Activated CD8-positive, alpha-beta T cell treated with anti-CD3 and anti-CD28 coated beads, Interleukin-2, amount 10 ng/mL, durations not matched to agents 7 days and 5 days (primary cell): ENCODE measurements around the gene DYNC2H1. TPM values are rescaled to one million over a fixed set of nuclear protein-coding genes. Genes with fewer than 3 reads are reported as not detected.
A peak's percentile ranks its signal among the peaks of the same experiment; 100 is the strongest.

Experiments used
- ATAC-seq: fragments of 150-1000 bp; cut with Tn5 transposase; one replicate; pipeline ENCODE4 v1.10.0; 2021; ENCODE audit warnings: moderate library complexity
- CTCF ChIA-PET: fragments of 350-600 bp; sonication (Branson Sonifier 250); formaldehyde crosslinking; loops from one replicate; lab custom pipeline; 2021; ENCODE audit warnings: antibody characterized with exemption; lab: Charles Lee
- POLR2A ChIA-PET: fragments of 350-600 bp; sonication (Branson Sonifier 250); formaldehyde crosslinking; loops from one replicate; lab custom pipeline; 2021; ENCODE audit warnings: antibody characterized with exemption; lab: Charles Lee
- DNase-seq: peaks from one replicate; pipeline ENCODE4 v3.0.0-alpha.2; 2020
- H3K27ac Mint-ChIP-seq: one replicate; pipeline ENCODE4 v1.8.0; 2021; ENCODE audit warnings: mild to moderate bottlenecking, mixed read lengths
- H3K27me3 Mint-ChIP-seq: one replicate; pipeline ENCODE4 v1.8.0; 2021; ENCODE audit warnings: low read depth, mixed read lengths
- H3K36me3 Mint-ChIP-seq: one replicate; pipeline ENCODE4 v1.8.0; 2021; ENCODE audit warnings: low read depth, mixed read lengths
- H3K4me1 Mint-ChIP-seq: one replicate; pipeline ENCODE4 v1.8.0; 2021; ENCODE audit warnings: low read depth, mixed read lengths
- H3K4me3 Mint-ChIP-seq: one replicate; pipeline ENCODE4 v1.8.0; 2021; ENCODE audit warnings: mild to moderate bottlenecking, mixed read lengths
- H3K9me3 Mint-ChIP-seq: one replicate; pipeline ENCODE4 v1.8.0; 2022; ENCODE audit warnings: mixed read lengths; ENCODE audit not compliant: insufficient read depth
- total RNA-seq, 2 experiments: library from RNA; stranded (reverse); gene quantifications; one replicate each; pipeline ENCODE4 v1.2.3, GENCODE V29; 2021

The DYNC2H1 gene
- total RNA-seq, 2 experiments from 2014 or later = 1.6 to 1.7 TPM

DNA sequence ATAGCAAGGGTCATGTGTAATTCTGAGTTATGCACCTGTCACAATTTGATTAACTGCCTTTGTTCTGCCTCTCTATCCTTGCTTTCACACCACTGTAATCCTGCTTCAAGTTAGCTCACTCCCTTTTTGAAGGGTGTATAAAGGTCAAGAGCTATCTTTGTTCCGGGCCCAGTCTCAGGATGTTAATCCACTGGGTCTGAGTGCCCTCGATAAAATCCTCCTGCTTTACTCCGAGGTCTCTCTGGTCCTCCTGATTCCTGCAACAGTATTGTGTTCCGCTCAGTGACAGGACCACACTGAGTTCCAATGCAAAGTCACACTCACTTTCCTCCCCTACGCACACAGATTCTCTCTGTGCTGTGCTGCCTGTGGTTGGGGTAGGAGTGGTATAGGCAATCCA lies 186.5 kb downstream of the DYNC2H1 start:
- no peak for ATAC-seq
- CTCF ChIA-PET = no interaction called here
- H3K9me3 Mint-ChIP-seq = peaks cover 27% of the 10 kb centered on the region
- H3K4me3 Mint-ChIP-seq = no peak overlapping the region
- peaks cover 1% of the 10 kb centered on the region for H3K36me3 Mint-ChIP-seq
- POLR2A ChIA-PET = no interaction called here
- no peaks in the 10 kb centered on the region for H3K27me3 Mint-ChIP-seq
- no peak for DNase-seq
- H3K27ac Mint-ChIP-seq = no peak overlapping the region
- no peaks in the 10 kb centered on the region for H3K4me1 Mint-ChIP-seq

DNA sequence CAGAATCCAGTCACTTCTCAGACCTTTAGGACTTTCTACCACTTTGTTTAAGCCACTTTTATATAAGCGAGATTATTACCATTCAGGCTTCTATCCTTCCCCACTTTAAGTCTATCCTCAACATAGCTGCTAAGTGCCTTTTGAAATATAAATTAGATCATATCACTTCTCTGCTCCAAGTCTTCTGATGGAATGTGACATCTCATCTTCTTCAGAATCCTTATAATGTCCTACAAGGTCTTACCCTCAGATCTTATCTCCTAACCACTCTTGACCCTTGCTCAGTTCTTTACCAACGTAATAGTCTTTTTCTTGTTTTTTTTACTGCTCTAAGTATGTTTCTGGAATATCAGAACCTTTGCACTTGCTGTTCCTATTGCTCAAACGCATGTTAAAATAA lies 188.7 kb downstream of the DYNC2H1 start:
- H3K27me3 Mint-ChIP-seq = no peaks in the 10 kb centered on the region
- peaks cover 17% of the 10 kb centered on the region for H3K9me3 Mint-ChIP-seq
- no peaks in the 10 kb centered on the region for H3K4me1 Mint-ChIP-seq
- ATAC-seq = no peak
- no peak overlapping the region for H3K27ac Mint-ChIP-seq
- peaks cover 1% of the 10 kb centered on the region for H3K36me3 Mint-ChIP-seq
- no peak for DNase-seq
- ChIA-PET CTCF (no interaction called here), POLR2A (no interaction called here)
- no peak overlapping the region for H3K4me3 Mint-ChIP-seq

DNA sequence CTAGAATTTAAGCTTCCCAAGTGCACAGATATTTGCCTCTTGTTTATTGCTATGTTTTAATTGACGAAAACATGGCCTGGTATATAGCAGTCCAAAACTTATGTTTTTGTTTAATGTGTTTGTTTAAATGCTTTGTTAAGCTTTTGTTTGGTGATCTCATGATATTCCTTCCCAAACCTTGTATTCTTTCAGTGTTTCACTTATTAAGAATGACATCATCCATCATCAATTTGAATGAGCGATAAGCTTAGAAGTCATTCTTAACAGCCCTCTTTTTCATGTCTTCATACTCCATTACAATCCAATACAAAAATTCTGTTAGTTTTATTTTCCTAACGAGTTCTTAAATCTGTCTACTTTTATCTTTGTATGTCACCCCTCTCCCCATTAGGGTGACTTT lies 206.0 kb downstream of the DYNC2H1 start:
- Mint-ChIP-seq H3K4me1 (no peaks in the 10 kb centered on the region), H3K27ac (no peak overlapping the region), H3K27me3 (no peaks in the 10 kb centered on the region), H3K9me3 (no peaks in the 10 kb centered on the region), H3K4me3 (no peak overlapping the region), H3K36me3 (no peaks in the 10 kb centered on the region)
- ATAC-seq = no peak
- CTCF ChIA-PET = interaction anchor here (1.6 to 2.4 kb wide), 2 partner anchors 10 to 11 kb away, joined by 3 to 7 read pairs; no protein-coding TSS in a partner anchor
- POLR2A ChIA-PET = no interaction called here
- DNase-seq = no peak

DNA sequence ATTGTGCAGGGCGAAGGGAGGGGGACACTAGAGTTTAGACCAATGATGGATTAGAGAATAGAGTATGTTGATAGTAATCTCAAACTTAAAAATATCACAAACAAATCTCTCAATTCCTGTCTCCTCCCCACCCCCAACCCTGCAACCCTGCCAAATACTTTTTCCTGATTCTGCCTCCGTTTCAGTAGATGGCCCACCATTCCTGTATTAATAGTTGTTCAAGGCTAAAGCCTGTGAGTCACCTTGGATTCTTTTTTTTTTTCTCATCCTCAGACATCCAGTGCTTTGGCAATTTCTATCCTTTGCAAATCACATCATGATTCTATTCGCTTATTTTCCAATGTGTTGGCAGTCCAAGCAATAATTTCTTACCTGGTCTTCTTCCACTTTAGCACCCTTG lies 207.9 kb downstream of the DYNC2H1 start:
- ATAC-seq (no peak), DNase-seq (no peak)
- H3K4me3 Mint-ChIP-seq = no peak overlapping the region
- H3K36me3 Mint-ChIP-seq = no peaks in the 10 kb centered on the region
- no peaks in the 10 kb centered on the region for H3K4me1 Mint-ChIP-seq
- ChIA-PET CTCF (no interaction called here), POLR2A (no interaction called here)
- no peak overlapping the region for H3K27ac Mint-ChIP-seq
- H3K27me3 Mint-ChIP-seq = no peaks in the 10 kb centered on the region
- H3K9me3 Mint-ChIP-seq = no peaks in the 10 kb centered on the region

DNA sequence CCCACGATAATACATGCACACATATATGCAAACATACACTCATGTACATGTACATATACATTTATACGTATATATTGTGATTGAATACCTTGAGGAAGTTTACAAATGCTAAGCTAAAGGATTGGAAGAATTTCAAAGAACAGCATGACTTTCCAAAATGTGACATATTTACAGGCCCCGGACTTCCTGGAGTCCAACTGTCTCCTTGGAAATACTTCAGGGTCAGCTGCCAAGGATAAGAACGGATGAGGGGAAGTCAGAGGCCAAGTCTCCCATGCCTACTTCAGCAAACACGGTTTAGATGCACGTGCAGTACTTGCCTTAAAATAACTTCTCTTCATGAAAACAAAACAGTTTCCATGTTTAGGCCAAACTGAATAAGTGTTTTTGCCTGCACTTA lies 213.6 kb downstream of the DYNC2H1 start:
- DNase-seq = no peak
- Mint-ChIP-seq H3K4me1 (peaks cover 7% of the 10 kb centered on the region), H3K27me3 (no peaks in the 10 kb centered on the region), H3K4me3 (no peak overlapping the region), H3K36me3 (no peaks in the 10 kb centered on the region), H3K9me3 (no peaks in the 10 kb centered on the region), H3K27ac (no peak overlapping the region)
- CTCF ChIA-PET = interaction anchor here (1.1 to 2.3 kb wide), 2 partner anchors 10 to 278 kb away, joined by 3 to 8 read pairs; no protein-coding TSS in a partner anchor
- no peak for ATAC-seq
- POLR2A ChIA-PET = no interaction called here

DNA sequence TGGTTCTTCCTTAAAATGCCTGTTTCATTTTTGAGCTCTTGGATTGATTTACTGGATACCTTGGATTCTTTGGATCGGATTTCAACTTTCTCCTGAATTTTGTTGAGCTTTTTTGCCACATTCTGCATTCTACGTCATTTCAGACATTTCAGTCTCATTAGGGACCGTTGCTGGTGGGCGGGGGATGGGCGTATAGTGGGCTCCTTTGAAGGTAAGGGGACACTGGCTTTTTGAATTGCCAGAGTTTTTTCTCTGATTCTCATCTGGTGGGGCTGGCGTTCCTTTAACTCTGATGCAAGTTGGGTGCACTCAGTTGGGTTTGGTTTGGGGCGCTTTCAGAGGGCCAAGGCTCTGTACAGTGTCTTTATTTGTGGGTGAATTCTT lies 216.5 kb downstream of the DYNC2H1 start:
- DNase-seq = no peak
- H3K36me3 Mint-ChIP-seq = no peaks in the 10 kb centered on the region
- H3K4me1 Mint-ChIP-seq = peaks cover 7% of the 10 kb centered on the region
- no peak overlapping the region for H3K4me3 Mint-ChIP-seq
- ATAC-seq = no peak
- H3K27ac Mint-ChIP-seq = no peak overlapping the region
- peaks cover 4% of the 10 kb centered on the region for H3K27me3 Mint-ChIP-seq
- POLR2A ChIA-PET = no interaction called here
- CTCF ChIA-PET = interaction anchor here (0.7 to 2.9 kb wide), 6 partner anchors 9 to 278 kb away, joined by 4 to 18 read pairs (median 4); partner anchors contain the start of gene DYNC2H1
- H3K9me3 Mint-ChIP-seq = no peaks in the 10 kb centered on the region

DNA sequence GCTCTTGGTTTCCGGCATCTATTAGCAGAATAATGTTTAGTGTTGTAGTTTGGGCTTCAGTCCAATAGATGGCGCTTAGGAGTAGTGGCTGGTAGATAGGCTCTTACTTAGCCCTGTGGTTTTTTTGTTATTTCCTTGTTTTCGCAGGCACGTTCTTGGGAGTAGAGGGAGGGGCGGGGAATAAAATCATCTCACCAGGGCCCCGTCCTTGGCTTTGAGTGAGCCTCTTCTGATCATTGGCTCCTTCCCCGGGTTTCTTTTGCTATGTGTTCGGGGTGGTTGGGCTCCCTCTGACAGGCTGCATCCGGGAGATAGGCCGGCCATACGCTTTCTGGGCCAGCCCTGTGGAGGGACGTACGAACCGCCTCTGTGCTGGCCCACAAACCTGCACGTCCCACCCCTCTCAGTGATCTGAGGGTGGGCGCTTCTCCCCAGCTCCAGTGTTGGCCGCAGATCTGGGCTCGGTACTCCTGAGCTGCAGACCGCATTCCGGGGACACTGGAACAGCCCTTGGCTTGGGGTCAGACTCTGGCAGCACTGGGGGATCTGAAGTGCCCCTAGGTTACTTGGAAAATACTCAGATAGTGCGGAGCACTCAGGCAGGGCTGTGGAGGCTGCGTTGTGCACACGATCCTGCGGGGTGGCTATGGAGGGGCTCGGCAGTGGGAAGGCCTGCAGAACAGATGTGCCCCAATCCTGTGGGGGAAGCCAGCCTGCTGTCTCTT lies 217.0 kb downstream of the DYNC2H1 start:
- no peaks in the 10 kb centered on the region for H3K36me3 Mint-ChIP-seq
- no peaks in the 10 kb centered on the region for H3K9me3 Mint-ChIP-seq
- H3K4me3 Mint-ChIP-seq = no peak overlapping the region
- ChIA-PET POLR2A (no interaction called here), CTCF (interaction anchor here (0.9 to 2.9 kb wide), 5 partner anchors 9 to 277 kb away, joined by 3 to 18 read pairs (median 4); no protein-coding TSS in a partner anchor)
- DNase-seq (peak; percentile 62), ATAC-seq (peak; percentile 81)
- H3K27ac Mint-ChIP-seq = no peak overlapping the region
- H3K4me1 Mint-ChIP-seq = peaks cover 7% of the 10 kb centered on the region
- H3K27me3 Mint-ChIP-seq = peaks cover 4% of the 10 kb centered on the region

DNA sequence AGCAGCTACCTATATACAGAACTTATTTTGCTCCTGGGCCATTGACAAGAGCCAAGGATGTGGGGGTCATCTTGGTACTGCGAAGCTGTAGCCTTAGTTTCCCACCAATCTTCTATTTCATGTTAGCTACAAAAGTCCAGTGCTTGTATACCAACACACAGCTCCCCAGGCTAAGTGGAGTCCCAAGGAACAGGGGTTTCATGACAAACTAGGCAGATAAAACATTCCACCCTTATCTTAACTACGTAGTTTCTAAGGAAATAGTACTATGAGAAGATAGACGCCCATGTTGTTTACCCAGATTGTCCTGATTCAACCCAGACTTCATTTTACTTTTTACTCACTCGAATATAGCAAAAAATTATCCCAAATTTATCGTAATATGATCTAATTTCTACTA lies 218.5 kb downstream of the DYNC2H1 start:
- ChIA-PET CTCF (no interaction called here), POLR2A (no interaction called here)
- Mint-ChIP-seq H3K4me3 (no peak overlapping the region), H3K36me3 (no peaks in the 10 kb centered on the region), H3K27ac (no peak overlapping the region), H3K4me1 (peaks cover 12% of the 10 kb centered on the region), H3K9me3 (no peaks in the 10 kb centered on the region), H3K27me3 (peaks cover 9% of the 10 kb centered on the region)
- DNase-seq (no peak), ATAC-seq (no peak)

DNA sequence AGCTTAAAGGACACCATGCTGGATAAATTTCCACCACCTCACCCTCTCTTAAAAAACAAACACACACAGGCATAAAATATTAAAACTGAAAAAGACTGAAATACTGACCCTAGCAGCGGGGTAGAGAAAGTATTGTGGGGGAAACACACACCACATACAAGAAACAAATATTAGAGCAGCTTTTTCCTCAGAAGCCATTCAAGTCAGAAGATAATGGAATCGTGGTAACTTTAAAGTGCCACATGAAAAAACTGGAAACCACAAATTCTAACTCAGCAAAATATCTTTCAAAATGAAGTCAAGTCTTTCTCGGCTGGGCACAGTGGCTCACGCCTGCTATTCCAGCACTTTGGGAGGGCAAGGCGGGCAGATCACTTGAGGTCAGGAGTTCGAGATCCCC lies 223.2 kb downstream of the DYNC2H1 start:
- H3K9me3 Mint-ChIP-seq = no peaks in the 10 kb centered on the region
- POLR2A ChIA-PET = no interaction called here
- no peak for DNase-seq
- CTCF ChIA-PET = interaction anchor here (1.4 kb wide), 1 partner anchor 10 kb away, joined by 3 read pairs; no protein-coding TSS in a partner anchor
- H3K36me3 Mint-ChIP-seq = no peaks in the 10 kb centered on the region
- H3K27me3 Mint-ChIP-seq = peaks cover 11% of the 10 kb centered on the region
- H3K27ac Mint-ChIP-seq = no peak overlapping the region
- no peak for ATAC-seq
- no peak overlapping the region for H3K4me3 Mint-ChIP-seq
- peaks cover 5% of the 10 kb centered on the region for H3K4me1 Mint-ChIP-seq

DNA sequence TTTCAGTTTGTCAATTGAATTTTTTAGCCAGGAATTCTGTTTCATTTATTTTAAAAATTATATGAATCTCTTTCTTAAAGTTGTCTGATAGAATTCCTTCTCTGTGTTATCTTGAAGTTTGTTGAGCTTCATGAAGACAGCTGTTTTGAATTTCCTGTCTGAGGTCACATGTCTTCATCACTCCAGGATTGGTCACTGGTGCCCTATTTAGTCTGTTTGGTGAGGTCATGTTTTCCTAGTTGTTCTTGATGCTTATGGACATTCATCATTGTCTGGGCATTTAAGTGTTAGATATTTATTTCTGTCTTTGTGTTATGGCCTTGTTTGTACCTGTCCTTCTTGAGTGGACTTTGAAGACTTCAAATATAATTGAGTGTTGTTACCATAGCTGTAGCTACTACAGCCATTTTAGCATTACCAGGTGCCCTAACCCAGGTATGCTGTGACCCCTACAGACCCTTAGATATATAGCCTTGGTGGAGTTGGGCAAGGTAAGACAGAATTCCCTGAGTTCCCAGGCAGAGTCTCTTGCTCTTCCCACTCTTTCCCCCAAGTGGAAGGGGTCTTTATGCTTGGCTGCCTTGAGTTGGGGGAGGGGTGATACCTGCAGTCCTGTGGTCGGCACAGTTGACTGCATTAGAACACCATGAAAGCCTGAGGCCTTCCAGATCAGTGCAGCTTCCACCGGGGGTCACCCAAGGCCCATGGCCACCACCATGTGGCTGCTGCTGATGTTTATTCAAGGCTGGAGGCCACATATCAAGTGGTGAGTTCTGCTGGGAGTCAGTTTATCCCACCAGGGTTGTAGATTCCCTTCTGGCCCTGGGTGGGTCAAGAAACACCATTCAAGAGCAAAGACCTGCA lies 229.6 kb downstream of the DYNC2H1 start:
- Mint-ChIP-seq H3K4me1 (no peaks in the 10 kb centered on the region), H3K27me3 (peaks cover 2% of the 10 kb centered on the region), H3K4me3 (no peak overlapping the region), H3K9me3 (no peaks in the 10 kb centered on the region), H3K27ac (no peak overlapping the region), H3K36me3 (no peaks in the 10 kb centered on the region)
- DNase-seq = no peak
- ChIA-PET CTCF (interaction anchor here (1.1 to 1.5 kb wide), 2 partner anchors 12 to 14 kb away, joined by 3 to 4 read pairs; no protein-coding TSS in a partner anchor), POLR2A (no interaction called here)
- no peak for ATAC-seq

DNA sequence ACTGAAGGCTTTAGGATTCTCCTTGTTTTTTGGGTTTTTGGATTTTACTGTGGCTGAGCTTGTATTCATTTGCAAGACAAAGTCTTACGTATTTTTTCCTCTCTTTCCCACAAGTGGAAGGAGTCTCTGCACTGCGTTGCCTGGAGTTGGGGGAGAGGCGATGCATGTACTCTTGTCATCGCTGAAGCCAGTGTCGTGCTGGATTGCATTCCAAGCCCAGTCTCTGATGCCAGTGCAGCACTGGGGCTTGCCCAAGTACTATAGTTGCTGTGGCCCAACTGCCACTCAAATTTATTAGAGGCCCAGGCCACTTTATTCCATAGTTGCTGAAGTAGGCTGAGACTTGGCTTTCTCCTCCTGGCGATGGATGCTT lies 230.2 kb downstream of the DYNC2H1 start:
- ChIA-PET CTCF (interaction anchor here (1.5 kb wide), 1 partner anchor 14 kb away, joined by 4 read pairs; no protein-coding TSS in a partner anchor), POLR2A (no interaction called here)
- Mint-ChIP-seq H3K36me3 (no peaks in the 10 kb centered on the region), H3K4me3 (no peak overlapping the region), H3K4me1 (no peaks in the 10 kb centered on the region), H3K27ac (no peak overlapping the region), H3K9me3 (no peaks in the 10 kb centered on the region), H3K27me3 (no peaks in the 10 kb centered on the region)
- no peak for DNase-seq
- ATAC-seq = no peak

DNA sequence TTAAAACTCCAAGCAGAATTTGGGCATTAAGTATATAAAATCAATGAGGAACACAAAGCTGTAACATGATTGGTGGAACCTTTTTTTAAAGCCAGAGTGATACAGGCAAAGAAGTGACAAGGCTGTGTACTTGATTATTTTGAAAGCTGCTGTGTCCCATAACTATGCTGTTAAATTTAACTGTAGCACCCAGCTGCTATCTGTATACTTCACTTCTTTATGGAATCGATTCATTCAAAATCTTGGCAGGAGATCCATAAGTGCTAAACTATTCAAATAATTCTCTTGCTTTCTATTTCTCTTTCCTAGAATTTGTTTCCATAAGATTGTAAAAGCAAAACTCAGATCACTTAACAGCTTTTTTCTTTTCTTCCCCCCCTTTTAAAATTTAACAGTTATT lies 231.7 kb downstream of the DYNC2H1 start:
- no peaks in the 10 kb centered on the region for H3K36me3 Mint-ChIP-seq
- POLR2A ChIA-PET = no interaction called here

More for the DNA sequence above, 231.7 kb downstream of the DYNC2H1 start:
- Mint-ChIP-seq H3K27me3 (no peaks in the 10 kb centered on the region), H3K9me3 (no peaks in the 10 kb centered on the region), H3K27ac (no peak overlapping the region), H3K4me3 (no peak overlapping the region), H3K4me1 (no peaks in the 10 kb centered on the region)
- ATAC-seq (no peak), DNase-seq (no peak)
- CTCF ChIA-PET = no interaction called here
